EH (cell line): ENCODE measurements around the gene UBE2D4.
"Not testable (repeated sequence)": the region's sequence is repeated elsewhere in the genome, so short reads cannot be mapped to it uniquely, and the experiment has no call there.

Experiments used
- DNase-seq: peaks from one replicate; pipeline ENCODE4 v3.0.0-alpha.2; 2015; ENCODE audit warnings: low read depth

The UBE2D4 gene

DNA sequence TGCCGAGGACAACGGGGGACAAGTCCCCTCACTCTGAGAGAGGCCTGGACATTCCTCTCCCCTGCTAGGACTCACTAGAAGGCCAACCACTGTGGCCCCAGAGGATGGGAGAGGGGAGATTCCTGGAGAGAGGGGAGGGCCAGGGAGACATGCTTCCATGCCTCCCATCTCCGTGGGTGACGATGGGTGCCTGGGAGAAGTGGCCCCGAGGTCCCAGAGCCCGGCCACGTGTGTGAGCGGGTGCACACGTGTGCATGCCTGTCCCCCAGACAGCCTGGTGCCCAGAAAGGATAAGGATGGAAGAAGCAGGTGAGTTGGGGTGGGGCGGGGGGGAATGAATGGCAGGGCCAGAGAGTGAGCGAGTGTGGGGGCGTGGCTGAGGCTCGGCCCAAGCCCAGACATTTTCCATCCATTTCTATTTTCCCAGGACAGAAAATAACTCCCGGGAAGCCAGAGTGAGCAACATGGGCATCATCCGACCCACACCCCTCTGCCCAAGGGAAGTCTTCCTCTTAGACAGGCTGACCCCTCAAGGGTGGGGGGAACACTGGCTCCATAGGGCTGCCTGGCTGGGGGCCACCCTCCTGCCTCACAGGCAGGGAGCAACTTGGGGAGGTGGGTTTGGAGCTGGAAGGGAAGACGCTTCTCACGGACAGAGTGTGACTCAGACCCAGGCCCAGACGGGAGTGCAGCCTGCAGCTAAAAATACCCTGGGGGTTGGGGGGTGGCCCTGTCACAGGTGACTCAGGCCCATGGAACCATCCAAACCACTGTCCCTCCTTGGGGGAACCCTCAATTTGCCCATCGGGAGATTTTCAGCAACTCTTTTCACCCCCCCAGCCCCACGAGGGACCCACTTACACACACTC, 42.2 kb downstream of the UBE2D4 start:
- DNase-seq = peak; percentile 37

DNA sequence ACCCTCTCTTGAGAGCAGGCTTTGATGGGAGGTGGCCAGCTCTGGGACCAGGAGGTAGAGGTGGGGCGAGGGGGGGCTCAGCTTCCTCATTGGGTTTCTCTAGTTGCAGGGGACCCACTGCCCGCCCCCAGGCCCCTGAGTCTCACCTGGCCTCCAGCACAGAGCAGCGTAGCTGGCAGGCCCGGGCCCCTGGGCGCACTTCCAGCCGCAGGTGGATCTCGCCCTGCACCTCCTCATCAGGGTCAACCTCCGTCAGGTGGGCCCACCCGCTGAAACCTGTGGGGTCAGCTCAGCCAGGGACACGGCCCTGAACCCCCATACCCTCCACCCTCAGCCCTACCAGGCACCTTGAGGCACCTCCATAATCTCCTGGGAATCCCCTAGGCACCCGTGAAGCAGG, 43.4 kb downstream of the UBE2D4 start:
- DNase-seq = not testable (repeated sequence)

DNA sequence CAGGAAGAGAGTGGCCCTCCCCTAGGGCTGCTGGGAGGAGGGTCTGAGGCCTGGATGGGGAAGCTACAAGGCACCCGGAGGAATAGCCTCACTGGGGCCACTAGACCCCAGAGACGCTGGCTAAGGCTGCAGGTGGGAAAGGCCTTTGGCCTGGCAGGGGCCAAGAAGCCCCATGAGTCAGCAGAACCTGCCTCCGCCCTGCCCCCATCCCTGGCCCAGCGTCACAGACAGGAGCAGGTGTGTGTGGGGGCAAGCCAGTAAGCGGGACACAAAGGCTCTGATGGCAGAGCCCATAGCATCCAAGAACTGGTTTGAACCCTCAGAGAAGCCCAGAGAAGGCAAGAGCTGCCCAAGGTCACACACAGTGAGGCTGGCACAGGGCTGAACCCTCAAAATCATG, 44.5 kb downstream of the UBE2D4 start:
- DNase-seq = not testable (repeated sequence)

DNA sequence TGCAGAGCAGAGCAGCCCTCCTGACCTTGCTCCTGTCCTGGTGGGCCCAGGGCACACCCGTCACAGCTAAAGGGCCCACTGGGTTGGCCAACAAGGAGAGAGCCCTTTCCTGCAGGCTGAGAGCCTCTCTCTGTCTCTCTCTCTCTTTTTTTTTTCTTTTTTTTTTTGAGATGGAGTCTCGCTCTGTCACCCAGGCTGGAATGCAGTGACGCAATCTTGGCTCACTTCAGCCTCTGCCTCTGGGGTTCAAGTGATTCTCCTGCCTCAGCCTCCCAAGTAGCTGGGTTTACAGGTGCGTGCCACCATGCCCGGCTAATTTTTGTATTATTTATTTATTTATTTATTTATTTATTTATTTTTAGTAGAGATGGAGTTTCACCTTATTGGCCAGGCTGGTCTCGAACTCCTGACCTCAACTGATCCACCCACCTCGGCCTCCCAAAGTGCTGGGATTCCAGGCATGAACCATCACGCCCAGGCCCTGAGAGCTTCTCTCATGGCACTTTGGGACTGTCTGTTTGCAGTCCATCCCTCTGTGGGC, 47.9 kb downstream of the UBE2D4 start:
- DNase-seq = peak; percentile 10

GRCh38 chr7:43974725-43975482, 48.7 kb downstream of the UBE2D4 start:
- DNase-seq = not testable (repeated sequence)

DNA sequence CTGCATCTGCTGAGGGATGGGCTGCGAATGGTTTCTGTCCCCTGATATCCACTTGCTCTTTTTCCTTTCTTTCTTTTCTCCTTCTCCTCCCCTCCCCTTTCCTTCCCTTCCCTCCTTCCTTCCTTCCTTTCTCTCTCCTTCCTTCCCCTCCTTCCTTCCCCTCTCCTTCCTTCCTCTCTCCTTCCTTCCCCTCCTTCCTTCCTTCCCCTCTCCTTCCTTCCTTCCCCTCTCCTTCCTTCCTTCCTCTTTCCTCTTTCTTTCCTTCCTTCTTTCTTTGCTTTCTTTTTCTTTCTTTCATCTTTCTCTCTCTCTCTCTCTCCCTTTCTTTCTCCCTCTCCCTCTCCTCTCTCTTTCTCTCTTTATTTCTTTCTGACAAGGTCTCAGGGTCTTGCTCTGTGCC, 51.3 kb downstream of the UBE2D4 start:
- no peak for DNase-seq

DNA sequence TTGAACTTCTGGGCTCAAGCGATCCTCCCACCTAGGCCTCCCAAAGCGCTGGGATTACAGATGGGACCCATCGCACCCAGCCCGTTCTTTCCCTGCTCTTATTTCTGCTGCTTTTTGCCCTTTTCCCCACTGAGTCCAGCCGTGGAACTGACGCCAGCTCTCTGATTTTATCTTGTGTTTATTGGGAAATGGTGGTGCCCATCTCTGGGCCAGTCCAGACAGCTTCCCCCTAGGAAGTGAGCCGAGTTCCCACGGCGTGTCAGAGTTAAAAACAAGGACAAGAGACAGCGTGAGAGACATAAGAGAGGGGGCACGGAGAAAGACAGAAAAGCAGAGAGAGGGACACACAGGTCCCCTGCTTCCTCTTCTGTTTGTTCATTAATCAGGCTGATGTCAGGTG, 51.9 kb downstream of the UBE2D4 start:
- DNase-seq = not testable (repeated sequence)

- DNase-seq = not testable (repeated sequence)
Observed at GRCh38 chr7:43982848-43983247, 56.6 kb downstream of the UBE2D4 start.

DNA sequence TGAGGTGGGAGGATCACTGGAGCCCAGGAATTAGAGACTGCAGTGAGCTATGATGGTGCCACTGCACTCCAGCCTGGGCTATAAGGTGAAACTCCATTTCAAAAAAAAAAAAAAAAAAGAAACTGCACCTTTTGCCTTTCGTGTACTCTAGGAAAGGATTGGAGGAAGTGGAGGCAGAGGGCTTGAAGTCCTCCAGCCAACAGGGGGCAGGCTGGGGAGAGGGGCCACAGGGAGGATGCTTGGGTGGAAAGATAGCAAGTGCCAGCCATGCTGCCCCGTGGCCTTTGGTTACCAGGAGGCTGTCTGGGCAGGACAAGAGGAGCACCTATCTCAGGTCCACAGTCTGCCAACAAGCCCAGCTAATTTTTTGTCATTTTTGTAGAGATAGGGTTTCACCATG, 57.5 kb downstream of the UBE2D4 start:
- DNase-seq = not testable (repeated sequence)

DNA sequence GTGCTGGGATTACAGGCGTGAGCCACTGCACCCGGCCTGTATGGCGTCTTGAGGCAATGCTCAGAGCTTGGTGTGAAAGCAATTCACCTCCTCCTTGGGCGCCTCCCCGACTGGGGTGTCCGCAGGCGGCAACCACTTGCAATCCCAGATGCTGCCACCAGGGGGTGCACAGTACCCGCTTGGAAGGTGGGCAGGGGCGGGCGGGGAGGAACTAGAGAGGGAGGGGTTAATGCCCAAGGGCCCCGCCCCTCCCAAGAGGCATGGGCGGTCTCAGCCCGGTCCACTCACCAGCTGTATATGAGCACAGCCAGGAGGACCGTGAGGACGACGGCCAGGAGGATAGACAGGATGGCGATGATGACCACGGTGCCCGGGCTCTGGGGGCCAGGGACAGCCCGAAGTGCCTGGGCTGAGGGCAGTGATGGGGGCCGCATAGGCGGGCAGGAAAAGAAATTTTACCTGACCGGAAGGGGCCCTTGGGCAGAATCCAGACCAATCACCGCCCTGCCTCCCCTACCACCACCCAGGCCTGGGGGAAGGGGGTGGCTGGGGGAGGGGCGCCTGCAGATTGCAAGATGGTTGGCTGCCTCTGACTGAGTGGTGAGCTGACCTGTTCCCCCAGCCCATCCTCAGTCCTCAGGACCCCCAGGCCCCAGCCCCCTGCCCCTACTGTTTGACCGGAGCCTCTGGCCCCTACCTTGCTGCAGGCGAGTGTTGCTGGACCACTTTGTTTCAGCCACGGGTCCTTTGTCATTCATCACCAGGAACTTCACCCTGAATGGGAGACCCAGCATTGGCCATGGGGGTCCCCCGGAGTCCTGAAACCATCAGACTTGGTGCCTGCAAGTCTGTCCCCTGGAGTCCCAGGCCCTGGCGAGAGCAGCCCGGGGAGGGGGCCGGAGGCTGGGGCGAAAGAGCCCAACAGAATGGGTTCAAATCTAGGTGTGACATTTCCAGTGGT, 59.9 kb downstream of the UBE2D4 start:
- peak; percentile 72 for DNase-seq

GRCh38 chr7:43987476-43987875, 61.2 kb downstream of the UBE2D4 start:
- not testable (repeated sequence) for DNase-seq

GRCh38 chr7:43990011-43990585, 63.9 kb downstream of the UBE2D4 start:
- DNase-seq = not testable (repeated sequence)

- DNase-seq = not testable (repeated sequence)
Observed at GRCh38 chr7:43990829-43991228, 64.6 kb downstream of the UBE2D4 start.

DNA sequence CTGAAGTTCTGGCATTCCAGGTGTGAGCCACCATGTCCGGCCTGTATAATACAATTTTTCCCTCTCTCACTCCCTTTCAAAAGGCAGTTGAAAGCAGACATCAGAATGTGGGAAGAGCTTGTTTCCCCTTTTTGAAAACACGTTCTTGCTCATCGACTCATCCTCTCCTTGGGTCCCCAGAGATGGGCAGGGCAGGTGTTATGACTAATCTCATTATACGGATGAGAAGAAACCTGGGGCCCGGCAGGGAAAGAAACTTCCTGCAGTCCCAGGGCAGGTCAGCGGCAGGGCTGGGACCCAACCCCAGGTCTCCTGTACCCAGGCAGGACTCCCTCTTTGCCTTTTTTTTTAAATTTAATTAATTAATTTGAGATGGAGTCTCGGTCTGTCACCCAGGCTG, 66.7 kb downstream of the UBE2D4 start:
- peak; percentile 78 for DNase-seq

- not testable (repeated sequence) for DNase-seq
Observed at GRCh38 chr7:43994681-43995080, 68.4 kb downstream of the UBE2D4 start.

DNA sequence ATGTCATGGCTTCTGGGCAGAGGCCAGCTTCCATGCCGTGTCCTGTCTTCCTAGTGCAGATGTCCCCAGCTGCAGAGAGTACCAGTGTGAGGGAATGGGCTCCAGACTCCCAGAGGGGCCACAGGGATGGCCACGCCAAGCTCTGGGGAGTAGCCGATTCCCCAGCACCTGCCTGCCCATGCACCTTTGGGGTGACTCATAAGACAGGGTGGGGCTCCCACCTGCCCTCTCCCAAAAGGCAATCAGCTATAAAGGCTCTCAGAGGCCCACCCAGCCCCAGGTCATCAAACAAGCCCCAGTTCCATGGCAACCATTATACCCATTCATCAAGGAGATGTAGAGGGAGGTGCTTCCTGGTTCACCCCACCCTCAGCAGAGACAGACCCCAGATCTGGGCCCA, 71.3 kb downstream of the UBE2D4 start, which contains the start of gene SPDYE1:
Gene SPDYE1 (plus strand): TSS at position 366 of the 400 bp plus-strand sequence. CDS start 2,053 bp downstream, outside the sequence.
- DNase-seq = not testable (repeated sequence)
